ENCODE results near the gene NELFCD.
"Not testable (repeated sequence)": the region's sequence is repeated elsewhere in the genome, so short reads cannot be mapped to it uniquely, and the experiment has no call there.

Gene NELFCD

GRCh38 chr20:59007665-59008511 is 26.8 kb downstream of the NELFCD start:
- DNase-seq (ENCODE audit: extremely low read depth in 1 of 2, low read depth in 1 of 2) = no peak

DNA sequence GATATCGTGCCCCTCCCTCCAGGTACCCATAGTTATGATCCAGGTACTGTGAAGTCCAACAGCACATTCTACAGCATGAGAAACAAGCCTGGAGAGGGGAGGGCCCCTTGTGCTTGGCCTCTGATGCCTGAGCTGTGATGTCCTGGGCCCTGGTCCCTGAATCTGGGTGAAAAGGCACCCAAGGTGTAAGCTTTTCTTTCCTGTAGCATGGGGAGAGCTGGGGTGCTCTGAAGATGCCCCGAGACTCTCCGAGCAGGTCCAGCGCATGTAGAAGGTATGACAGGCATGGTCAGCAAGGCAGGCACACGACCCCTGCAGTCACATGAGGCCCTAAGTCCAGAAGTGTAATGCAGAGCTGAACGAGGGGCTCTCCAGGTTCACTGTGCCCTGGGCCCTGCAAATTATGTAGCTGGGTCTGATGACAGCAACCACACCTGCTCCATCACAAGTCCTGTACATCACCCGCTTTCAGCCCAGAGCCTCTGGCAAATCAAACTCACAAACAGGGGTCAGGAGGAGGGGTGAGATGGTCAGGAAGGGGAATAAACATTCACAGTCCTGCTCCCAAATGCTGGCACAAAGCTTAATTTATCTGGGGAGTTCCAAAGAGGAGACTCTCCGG is 27.8 kb downstream of the NELFCD start:
- no peak for DNase-seq (ENCODE audit: extremely low read depth in 1 of 2, low read depth in 1 of 2)

DNA sequence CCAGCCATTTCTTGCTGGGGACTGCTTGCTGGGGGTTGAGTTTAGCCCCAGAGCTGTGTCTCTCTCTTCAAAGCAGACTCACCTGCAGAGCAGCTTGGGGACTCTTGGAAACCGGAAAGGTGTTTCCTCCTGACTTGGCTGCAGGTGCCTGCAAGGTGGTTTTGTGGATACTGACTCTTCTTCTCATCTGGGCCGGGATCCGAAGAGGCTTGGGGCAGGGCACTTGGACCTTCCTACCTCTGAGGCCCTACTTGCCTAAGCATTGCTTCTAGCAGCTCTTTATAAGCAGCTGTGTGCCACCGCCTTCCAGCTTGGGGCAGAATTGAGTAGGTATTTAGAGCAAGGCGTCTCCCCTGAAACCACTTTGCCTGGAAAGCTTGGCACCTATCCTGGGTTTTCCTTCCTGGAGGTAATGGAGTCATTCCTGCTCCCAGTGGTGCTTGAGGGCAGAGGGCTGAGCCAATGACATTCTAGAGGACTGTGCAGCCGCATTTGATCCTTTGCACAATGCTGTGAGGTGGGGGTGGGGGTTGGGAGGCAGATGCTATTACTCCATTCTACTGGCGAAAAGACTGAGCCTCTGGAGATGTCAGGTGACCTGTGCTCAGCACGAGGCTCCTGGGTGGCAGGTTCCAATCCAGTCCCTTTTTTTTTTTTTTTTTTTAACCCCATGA is 29.4 kb downstream of the NELFCD start:
- no peak for DNase-seq (ENCODE audit: extremely low read depth in 1 of 2, low read depth in 1 of 2)

- DNase-seq (ENCODE audit: extremely low read depth in 1 of 2, low read depth in 1 of 2) = no peak
Measured at GRCh38 chr20:59010995-59011873, 30.2 kb downstream of the NELFCD start.

- not testable (repeated sequence) for DNase-seq (ENCODE audit: extremely low read depth in 1 of 2, low read depth in 1 of 2)
Measured at GRCh38 chr20:59011874-59012157, 30.8 kb downstream of the NELFCD start.

DNA sequence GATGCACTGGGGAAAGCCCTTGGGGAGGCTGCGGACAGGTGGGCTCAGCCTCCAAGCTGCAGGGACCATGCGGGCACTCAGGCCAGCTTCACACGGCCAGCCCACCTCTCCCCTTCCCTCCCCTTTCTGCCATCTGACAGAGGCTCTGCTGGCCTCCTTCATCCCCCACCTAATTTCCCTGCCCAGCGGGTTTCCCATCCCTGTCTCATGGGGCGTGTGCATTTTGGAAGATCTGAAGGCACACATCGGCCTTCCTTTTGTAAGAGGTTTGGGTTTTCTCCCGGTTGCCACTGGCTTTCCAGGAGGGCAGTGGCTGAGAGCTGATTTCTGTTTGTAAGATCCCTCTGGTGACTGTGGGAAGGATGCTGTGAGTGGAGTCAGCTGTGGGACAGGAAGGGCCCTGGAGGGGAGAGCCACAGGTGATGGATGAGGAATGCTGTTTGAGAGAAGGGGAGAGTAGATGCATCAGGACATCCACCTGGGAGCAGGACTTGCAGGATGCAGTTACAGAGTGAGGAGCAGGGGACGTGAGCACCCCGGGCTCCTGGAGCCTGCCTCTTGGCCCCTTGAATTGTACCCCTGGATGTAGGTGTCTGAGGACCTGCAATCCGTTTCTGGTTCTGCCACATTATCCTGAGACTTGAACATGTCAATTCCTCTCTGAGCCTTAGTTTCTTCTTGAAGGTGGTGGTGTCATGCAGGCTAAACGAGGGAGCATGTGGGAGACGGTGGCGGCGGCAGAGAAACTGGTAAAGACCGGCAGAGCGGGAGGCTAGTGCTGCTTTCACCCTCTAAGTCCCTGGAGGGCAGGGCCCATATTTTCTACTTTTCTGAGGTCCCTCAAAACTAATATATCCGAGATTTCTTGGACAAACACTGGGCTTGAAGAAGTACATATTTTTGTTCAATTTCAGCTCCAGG is 32.2 kb downstream of the NELFCD start:
- DNase-seq (ENCODE audit: extremely low read depth in 1 of 2, low read depth in 1 of 2) = no peak

DNA sequence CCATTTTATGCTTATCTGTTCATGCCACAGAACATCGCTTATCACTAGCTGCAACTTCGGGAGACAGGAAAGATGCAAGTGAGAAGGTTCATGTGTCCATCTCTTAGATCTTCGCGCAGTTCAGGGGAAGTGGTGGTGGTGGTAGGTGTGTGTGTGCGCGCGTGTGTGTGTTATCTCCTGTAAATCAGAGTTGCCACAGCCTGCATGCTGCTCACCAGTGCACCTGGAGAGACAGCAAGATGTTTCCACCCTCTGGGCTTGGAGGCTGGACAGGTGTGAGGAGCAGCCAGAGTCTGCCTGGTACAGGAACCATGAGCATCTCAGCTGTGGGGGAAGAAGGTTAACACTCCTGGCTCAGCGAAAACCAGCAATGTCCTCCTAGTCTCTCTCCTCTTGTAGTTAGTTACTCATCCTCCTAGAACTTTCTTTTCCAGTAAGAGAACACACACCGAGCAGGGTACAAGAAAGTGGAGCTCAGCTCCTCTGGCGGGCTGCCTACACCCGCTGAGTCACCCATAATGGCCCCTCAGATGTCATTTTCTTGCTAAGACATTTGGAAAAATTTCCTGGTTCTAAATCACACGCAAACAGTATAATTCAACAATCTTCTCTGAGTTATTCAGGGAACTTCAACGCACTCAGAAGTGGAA is 33.0 kb downstream of the NELFCD start:
- no peak for DNase-seq (ENCODE audit: extremely low read depth in 1 of 2, low read depth in 1 of 2)

DNA sequence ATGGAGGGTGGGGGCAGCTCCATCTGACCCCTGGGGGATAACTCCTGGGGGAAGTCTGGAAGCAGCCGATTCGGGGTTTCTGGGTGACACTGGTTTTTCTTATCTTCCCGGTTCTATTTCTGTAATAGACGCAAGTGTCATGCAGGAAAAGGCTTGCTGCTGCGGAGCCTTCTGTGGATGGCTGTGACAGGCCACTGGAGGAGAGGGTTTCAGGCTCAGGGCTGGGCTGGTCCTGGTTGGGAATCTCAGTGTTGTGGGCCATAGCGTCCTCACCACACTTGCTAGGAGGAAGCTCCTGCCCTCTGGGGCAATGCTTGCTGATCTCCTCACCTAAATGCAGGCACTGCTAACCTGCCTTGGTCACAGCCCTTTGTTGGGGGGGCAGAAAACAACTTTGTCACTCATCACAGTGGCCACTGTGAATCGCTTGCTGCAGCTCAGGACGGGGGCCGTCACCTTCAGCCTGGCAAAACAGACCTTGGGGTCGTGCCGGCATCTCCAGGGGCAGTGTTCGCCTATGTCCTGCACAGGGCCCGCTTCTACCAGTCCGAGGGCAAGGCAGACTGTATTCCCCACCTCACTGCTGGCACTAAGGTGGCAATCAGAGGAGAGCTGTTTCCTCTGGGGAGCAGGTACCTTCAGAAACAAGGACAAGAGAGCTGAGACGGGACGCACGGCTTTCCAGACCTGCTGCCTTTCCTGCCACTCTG is 33.8 kb downstream of the NELFCD start:
- no peak for DNase-seq (ENCODE audit: extremely low read depth in 1 of 2, low read depth in 1 of 2)

DNA sequence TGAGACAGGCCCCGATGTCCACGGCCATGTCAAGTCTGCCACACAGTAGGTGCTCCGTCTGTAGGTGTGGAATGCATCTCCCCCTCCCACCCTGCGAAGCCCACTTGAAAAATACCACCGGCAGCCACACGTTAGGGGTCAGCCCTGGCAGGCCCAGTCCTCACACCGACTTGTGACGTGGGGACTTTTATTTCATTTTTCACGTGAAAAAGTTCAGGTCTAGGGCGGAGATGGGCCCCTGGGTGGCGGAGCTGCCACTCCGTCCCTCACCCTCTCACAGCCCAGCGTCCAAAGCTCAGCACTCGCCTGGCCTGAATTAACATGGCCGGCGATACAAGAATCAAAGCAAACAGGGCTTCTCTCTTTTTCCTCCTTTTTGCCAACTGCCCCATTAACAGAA is 34.4 kb downstream of the NELFCD start:
- no peak for DNase-seq (ENCODE audit: extremely low read depth in 1 of 2, low read depth in 1 of 2)

- DNase-seq (ENCODE audit: extremely low read depth in 1 of 2, low read depth in 1 of 2) = no peak
Measured at GRCh38 chr20:59015812-59016711, 35.0 kb downstream of the NELFCD start.

DNA sequence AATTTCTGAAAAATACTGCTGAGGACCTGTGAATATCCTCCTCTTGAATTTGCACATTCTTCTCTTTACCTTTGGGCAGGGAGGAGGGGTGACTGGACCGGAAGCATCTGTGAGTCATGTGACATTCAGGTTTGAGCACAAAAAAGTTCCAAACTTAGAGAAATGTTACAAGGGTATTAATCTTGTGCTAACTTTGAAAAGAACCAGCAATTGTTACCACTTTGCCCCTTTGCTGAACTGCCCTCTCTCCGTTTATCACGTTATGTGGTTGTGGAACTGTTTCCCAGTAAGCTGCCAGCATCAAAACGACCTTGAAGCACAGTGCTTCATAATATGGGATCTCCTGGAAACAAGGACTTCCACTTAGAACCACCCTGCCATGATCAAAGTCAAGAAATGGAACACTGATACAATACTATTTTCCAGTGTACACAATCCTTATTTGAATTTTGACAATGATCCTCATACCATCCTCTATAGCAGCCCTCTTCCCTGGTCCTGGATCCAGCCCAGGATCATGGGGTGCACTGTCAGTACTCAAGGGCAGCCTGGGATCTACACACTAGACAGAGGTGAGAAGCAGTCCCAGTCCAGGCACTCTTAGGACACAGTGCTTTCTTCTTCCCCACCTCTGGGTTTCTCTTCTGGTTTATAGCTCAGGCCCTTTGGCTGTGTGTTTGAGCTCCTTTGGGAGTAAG is 35.9 kb downstream of the NELFCD start:
- DNase-seq (ENCODE audit: extremely low read depth in 1 of 2, low read depth in 1 of 2) = no peak

DNA sequence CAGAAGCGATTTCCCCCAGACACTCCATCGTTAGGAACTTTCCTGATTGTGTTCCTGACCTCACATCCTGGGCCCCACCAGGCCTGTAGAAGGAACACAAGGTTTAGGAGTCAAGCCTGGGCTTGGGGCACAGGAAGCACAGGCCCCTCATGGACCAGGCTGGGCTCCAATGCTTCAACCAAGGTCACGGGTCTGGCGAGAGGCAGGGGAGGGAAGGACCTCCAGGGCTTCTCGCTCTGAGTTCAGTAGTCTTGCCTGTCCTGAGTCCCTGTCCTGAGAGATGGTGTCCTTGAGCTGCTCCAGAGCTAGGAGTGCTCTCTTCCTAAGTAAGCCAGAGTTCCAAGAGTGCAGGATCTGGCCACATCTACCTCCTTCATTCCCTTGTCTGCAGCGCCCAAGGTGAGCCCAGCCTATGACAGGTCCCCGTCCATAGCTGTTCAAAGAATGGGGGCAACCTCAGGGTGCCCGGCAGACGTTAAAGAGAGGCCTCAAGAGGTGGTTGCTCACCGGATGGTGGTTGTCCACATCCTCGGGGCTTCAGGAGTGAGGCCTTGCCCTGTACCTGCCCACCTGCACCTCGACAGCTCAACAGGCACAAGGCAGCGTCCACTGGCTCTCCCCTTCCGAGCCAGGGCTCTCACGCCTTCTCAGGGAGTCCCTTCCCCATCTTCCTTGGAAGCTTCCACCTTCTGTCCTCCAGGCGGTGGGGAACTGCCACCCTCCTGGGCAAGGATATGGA is 36.6 kb downstream of the NELFCD start:
- DNase-seq (ENCODE audit: extremely low read depth in 1 of 2, low read depth in 1 of 2) = no peak

GRCh38 chr20:59018817-59019216 is 37.8 kb downstream of the NELFCD start:
- DNase-seq (ENCODE audit: extremely low read depth in 1 of 2, low read depth in 1 of 2) = no peak

GRCh38 chr20:59019217-59019616 is 38.2 kb downstream of the NELFCD start, which contains the start of gene TUBB1:
Gene TUBB1 (plus strand): TSS chr20:59019429. CDS start chr20:59019523, 94 bp downstream.
- DNase-seq (ENCODE audit: extremely low read depth in 1 of 2, low read depth in 1 of 2) = no peak

DNA sequence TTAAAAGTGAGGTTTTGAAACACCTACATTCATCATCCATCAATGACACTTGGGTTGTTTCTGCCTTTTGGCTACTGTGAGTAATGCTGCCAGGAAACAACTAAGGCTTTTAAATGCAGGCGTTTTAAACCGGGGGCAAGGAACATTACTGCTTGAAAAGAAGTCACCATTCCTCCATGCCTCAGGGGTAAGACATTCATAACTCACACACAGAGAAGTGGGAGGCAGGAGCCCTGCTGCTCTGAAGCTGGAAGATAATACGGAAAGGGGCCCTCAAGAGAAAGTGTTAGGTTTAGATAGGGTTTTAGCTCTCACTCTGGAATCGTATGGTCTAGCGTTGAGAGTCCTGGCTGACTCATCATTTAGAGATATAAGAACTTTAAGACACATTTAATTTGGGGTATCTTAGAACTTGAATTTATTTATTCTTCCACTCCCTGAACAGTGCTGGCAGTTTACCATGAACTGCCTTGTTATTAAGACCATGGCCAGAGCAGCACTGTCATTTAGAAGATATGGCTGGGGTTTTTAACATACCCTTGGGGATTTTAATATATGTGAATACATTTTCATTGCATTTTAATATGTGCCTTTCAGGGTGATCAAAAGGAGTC is 40.0 kb downstream of the NELFCD start:
- DNase-seq (ENCODE audit: extremely low read depth in 1 of 2, low read depth in 1 of 2) = no peak

GRCh38 chr20:59022754-59023153 is 41.7 kb downstream of the NELFCD start:
- no peak for DNase-seq (ENCODE audit: extremely low read depth in 1 of 2, low read depth in 1 of 2)
